GM18507 (cell line): Measurements from ENCODE around the gene PKMYT1.
A peak's percentile ranks its signal among the peaks of the same experiment; 100 is the strongest.

Source experiments
- DNase-seq: peaks from one replicate; pipeline ENCODE4 v3.0.0; 2011; ENCODE audit warnings: low read depth; ENCODE audit not compliant: insufficient read length; ENCODE audit errors: extremely low spot score
- FAIRE-seq: peaks from 2 replicates; lab custom pipeline; 2011; peaks lifted over from hg19 to GRCh38; lab: Jason Lieb, UNC

The PKMYT1 gene

GRCh38 chr16:2966043-2966807, 14.0 kb downstream of the PKMYT1 start:
- DNase-seq = no peak
- FAIRE-seq = no peak

- FAIRE-seq (peak; percentile 21), DNase-seq (no peak)
Observed at GRCh38 chr16:2964475-2965336, 15.5 kb downstream of the PKMYT1 start.

- FAIRE-seq (no peak), DNase-seq (no peak)
Observed at GRCh38 chr16:2963723-2964474, 16.3 kb downstream of the PKMYT1 start, which contains the start of gene KREMEN2. Gene KREMEN2, plus strand, starts transcription at chr16:2964275. Its CDS starts 246 bp downstream, at chr16:2964521.

- no peak for FAIRE-seq
- DNase-seq = no peak
Observed at GRCh38 chr16:2963074-2963722, 17.0 kb downstream of the PKMYT1 start.

- DNase-seq (no peak), FAIRE-seq (no peak)
Observed at GRCh38 chr16:2962334-2963073, 17.7 kb downstream of the PKMYT1 start.

GRCh38 chr16:2960183-2961010, 19.8 kb downstream of the PKMYT1 start:
- no peak for DNase-seq
- FAIRE-seq = no peak

GRCh38 chr16:2959206-2959605, 21.0 kb downstream of the PKMYT1 start:
- DNase-seq = no peak
- peak; percentile 47 for FAIRE-seq

GRCh38 chr16:2956579-2956956, 23.7 kb downstream of the PKMYT1 start:
- no peak for FAIRE-seq
- DNase-seq = no peak

GRCh38 chr16:2955779-2956578, 24.3 kb downstream of the PKMYT1 start:
- no peak for FAIRE-seq
- DNase-seq = no peak

GRCh38 chr16:2955438-2955778, 24.8 kb downstream of the PKMYT1 start:
- FAIRE-seq = no peak
- DNase-seq = no peak

- no peak for DNase-seq
- no peak for FAIRE-seq
Observed at GRCh38 chr16:2954656-2955381, 25.4 kb downstream of the PKMYT1 start.

- FAIRE-seq (no peak), DNase-seq (no peak)
Observed at GRCh38 chr16:2953706-2954627, 26.3 kb downstream of the PKMYT1 start.

GRCh38 chr16:2952679-2953078, 27.6 kb downstream of the PKMYT1 start:
- no peak for DNase-seq
- no peak for FAIRE-seq

- FAIRE-seq (no peak), DNase-seq (no peak)
Observed at GRCh38 chr16:2950773-2951172, 29.5 kb downstream of the PKMYT1 start.

- no peak for FAIRE-seq
Observed at GRCh38 chr16:2950353-2950724, 29.9 kb downstream of the PKMYT1 start.

More at GRCh38 chr16:2950353-2950724, 29.9 kb downstream of the PKMYT1 start:
- DNase-seq = no peak
